Activated gamma-delta T cell treated with Interleukin-2 at 50 U/mL for 16 hours (primary cell): ENCODE measurements around the gene RASL12.
"Not testable (repeated sequence)": the region's sequence is repeated elsewhere in the genome, so short reads cannot be mapped to it uniquely, and the experiment has no call there.

ENCODE experiments used
- DNase-seq: peaks from one replicate; pipeline ENCODE4 v3.0.0-alpha.2; 2020

Gene RASL12

GRCh38 chr15:65067645-65068402, at the start of gene RASL12:
TSS of gene RASL12 (minus strand) at chr15:65067991. CDS start at chr15:65067835, 156 bp downstream.
- no peak for DNase-seq

- DNase-seq = no peak
Observed at GRCh38 chr15:65115542-65115941, 47.8 kb upstream of the RASL12 start.

- no peak for DNase-seq
Observed at GRCh38 chr15:65115086-65115485, 47.3 kb upstream of the RASL12 start, which contains the start of gene UBAP1L. TSS of gene UBAP1L (minus strand) at chr15:65115200. CDS start at chr15:65106215, 8,985 bp downstream.

- DNase-seq = no peak
Observed at GRCh38 chr15:65110676-65111292, 43.0 kb upstream of the RASL12 start.

- DNase-seq = no peak
Observed at GRCh38 chr15:65106011-65106590, 38.3 kb upstream of the RASL12 start.

- no peak for DNase-seq
Observed at GRCh38 chr15:65105038-65105437, 37.2 kb upstream of the RASL12 start.

GRCh38 chr15:65102912-65103311, 35.1 kb upstream of the RASL12 start:
- no peak for DNase-seq

- no peak for DNase-seq
Observed at GRCh38 chr15:65101891-65102708, 34.3 kb upstream of the RASL12 start.

GRCh38 chr15:65101411-65101890, 33.7 kb upstream of the RASL12 start:
- peak; percentile 26 for DNase-seq

GRCh38 chr15:65100442-65100841, 32.7 kb upstream of the RASL12 start:
- DNase-seq = no peak

- DNase-seq = not testable (repeated sequence)
Observed at GRCh38 chr15:65099801-65100200, 32.0 kb upstream of the RASL12 start.

GRCh38 chr15:65099336-65099735, 31.5 kb upstream of the RASL12 start:
- DNase-seq = no peak

GRCh38 chr15:65097651-65098263, 30.0 kb upstream of the RASL12 start:
- DNase-seq = no peak

GRCh38 chr15:65096481-65097385, 28.9 kb upstream of the RASL12 start:
- DNase-seq = no peak

GRCh38 chr15:65095747-65096104, 27.9 kb upstream of the RASL12 start:
- DNase-seq = no peak

- DNase-seq = no peak
Observed at GRCh38 chr15:65095011-65095746, 27.4 kb upstream of the RASL12 start.

- DNase-seq = no peak
Observed at GRCh38 chr15:65094294-65094995, 26.7 kb upstream of the RASL12 start.

- not testable (repeated sequence) for DNase-seq
Observed at GRCh38 chr15:65093793-65094170, 26.0 kb upstream of the RASL12 start.

- DNase-seq = no peak
Observed at GRCh38 chr15:65092911-65093792, 25.4 kb upstream of the RASL12 start.
